Right lung (tissue), 5 donors: ENCODE measurements around the gene ADGRA1. TPM values are rescaled to one million over a fixed set of nuclear protein-coding genes. Genes with fewer than 3 reads are reported as not detected.

Experiments
- DNase-seq, 2 donors: peaks; one replicate each; pipeline ENCODE4 v3.0.0-alpha.2; 2013
- polyA plus RNA-seq, 5 donors: library from polyadenylated mRNA; unstranded; fragments of 120-200 nt; gene quantifications; one replicate each; pipeline versions ENCODE4 v1.2.1 to v1.2.3, GENCODE V29; 2013; ENCODE audit warnings: inconsistent platforms in 1 of 5, low replicate concordance in 1 of 5; ENCODE audit not compliant: insufficient read length in 5 of 5, insufficient read depth in 1 of 5

Gene ADGRA1
- polyA plus RNA-seq, 5 donors = 0.08 to 0.28 (median 0.10) TPM; not detected in 1

DNA sequence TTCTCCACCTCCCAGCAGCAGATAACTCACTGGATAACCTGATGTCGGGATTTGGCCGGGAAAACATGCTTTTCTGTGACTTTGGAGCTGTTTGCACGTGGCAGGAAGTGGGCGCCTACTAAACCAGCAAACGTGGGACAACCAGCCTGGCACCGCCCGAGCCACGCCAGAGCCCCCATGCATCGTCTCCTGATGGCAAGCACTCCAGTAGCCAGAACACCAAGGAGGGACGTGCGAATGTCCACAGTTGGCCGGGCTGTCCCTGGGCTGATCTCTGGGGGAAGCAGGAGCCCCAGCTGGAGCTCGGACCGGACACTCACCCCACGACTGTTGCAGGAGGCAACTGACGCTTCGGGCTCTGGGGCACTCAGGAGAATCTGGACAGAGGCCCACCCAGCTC, 7.1 kb downstream of the ADGRA1 start:
- DNase-seq = no peak

- DNase-seq = no peak
These were observed 7.9 kb downstream of the ADGRA1 start for GRCh38 chr10:133095586-133095985.

DNA sequence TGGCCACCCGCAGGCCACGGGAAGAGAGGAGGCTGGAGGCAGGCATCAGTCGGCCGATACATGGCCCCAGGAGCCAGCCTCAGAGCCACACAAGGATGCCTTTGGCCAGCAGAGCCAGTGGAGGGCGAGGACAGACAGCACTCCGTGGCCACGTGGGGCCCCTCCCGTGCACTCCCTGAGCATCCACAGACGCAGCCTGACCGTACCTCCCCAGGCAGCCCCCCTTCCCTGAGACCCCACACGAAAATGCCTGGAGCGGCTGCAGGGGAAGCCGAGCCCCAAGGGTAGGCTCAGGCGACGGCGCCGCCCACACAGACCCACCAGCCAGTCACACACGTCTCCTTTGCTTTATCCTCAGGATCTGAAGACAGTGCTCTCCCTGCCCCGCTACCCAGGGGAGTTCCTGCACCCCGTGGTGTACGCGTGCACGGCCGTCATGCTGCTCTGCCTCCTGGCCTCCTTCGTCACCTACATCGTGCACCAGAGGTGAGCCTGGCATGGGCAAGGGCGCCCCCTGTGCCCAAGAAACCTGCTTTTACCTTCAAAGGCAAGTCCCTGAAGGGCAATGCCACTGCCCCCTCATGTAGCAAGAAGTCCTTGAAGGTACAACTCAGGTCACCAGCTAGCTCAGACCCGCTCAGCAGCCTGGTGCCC, 9.0 kb downstream of the ADGRA1 start:
- no peak for DNase-seq

DNA sequence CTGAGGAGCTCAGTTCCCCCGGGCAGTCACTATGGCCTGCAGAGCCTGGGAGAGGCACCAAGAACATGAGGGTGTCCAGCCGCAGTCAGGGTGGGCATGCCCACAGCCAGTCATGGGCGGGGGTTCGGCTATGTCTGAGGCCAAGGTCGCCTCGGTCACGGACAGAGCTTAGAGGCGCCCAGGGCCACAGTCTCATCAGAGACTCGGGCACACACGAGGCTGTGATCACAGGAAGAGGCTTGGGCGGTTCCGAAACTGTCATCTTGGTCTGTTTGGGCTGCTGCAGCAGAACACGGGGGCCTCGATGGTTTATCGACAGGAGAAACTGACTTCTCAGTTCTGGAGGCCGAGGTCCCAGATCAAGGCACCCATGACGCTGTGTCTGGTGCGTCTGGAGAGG, 9.7 kb downstream of the ADGRA1 start:
- no peak for DNase-seq

GRCh38 chr10:133097961-133098360, 10.2 kb downstream of the ADGRA1 start:
- no peak for DNase-seq

DNA sequence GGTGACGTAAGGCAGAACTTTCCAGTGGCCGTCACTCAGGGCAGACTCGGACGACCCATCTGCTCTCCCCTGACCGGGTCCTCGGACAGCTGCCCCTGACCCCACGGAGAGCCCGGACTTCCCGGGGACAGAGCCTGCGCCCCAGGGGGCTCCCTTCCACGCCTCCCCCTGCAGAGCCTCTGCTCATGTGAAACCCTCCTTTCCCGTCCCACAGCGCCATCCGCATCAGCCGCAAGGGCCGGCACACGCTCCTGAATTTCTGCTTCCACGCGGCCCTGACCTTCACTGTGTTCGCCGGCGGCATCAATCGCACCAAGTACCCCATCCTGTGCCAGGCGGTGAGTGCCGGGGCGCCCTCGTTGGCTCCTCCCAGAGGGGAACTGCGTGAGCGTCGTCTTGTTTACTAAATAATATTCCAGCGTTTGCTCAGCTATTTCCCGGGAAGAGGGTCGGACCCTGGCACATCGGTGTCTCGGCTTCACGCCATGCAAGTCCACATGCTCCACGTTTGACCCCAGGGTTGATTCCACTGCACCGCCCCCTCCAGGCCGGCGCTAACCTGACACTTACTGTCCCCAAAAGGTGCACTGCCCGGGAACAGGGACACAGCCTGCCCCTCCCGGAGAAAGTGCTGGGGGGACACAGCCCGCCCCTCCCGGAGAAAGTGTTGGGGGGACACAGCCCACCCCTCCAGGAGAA, 10.9 kb downstream of the ADGRA1 start:
- no peak for DNase-seq

GRCh38 chr10:133099571-133099970, 11.8 kb downstream of the ADGRA1 start:
- no peak for DNase-seq

DNA sequence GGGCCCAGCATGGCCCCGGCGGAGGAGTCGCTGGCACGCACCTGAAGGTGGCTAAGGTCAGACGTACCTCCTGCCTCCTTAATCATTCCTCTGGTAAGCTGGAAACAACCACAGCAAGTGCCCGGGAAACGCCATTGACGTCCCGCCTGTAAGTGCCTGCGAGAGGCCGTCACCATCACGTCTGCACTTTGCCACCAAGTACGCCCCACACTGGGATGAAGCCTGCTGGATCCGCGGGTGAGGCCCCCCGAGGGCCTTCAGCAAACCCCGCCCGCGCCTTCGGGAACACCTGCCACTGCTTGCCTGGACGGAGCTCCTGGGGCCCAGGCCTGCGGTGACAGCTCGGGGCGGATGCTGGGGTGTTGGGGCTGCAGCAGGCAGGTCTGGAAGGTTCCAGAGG, 12.5 kb downstream of the ADGRA1 start:
- no peak for DNase-seq

DNA sequence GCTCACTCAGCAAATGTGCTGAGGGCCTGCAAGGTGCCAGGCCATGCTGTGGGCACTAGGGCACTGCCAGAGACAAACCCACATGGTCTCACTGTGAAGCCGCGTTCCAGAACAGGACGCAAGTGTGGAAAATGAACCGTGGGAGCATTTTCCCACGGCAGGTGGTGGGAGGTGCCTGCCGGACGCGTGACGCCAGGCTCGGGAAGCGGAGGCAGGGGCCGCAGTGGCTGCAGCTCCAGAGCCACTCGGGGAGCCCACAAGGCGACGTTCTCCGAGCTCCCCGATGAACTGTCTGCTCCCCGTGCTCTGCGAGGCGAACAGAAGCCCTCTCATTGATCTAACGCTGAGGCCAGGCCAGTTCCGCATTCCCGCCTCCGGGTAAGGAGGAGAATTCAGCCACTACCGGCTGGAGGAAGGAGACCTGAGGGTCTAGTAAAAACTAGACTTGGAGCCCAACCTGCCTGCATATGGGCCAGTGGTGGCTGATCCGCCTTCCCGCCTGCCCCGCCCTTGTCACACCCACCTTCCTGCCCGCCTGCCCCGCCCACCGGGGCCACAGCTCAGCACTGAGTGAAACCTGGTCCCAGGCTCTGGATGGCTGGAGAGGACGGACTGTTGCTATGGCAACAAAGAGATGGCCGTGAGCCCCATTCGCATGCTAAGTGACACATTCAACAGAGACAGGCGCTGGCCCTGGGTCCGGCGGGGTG, 13.1 kb downstream of the ADGRA1 start:
- DNase-seq = no peak

DNA sequence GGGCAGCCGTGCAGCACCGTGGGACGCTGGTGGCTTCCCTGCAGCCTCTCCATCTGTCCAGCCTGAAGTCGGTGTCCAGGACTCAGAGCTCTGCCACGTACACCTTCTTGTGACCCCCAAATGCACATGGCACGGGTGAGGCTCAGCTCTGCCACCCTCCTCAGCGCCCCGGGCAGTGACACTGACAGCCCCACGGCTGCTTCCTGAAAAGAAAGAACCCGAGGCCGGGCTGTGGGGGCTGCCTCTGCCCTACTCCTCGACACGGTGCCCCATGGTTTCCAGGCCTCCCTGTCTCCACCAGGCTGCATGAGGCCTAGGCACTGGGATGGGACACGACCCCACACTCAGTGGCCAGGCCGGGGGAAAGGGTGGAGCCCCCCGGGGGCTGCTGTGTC, 13.7 kb downstream of the ADGRA1 start:
- DNase-seq = no peak

GRCh38 chr10:133102415-133103095, 14.8 kb downstream of the ADGRA1 start:
- no peak for DNase-seq

GRCh38 chr10:133103311-133103910, 15.7 kb downstream of the ADGRA1 start:
- no peak for DNase-seq

GRCh38 chr10:133104068-133104962, 16.6 kb downstream of the ADGRA1 start:
- no peak for DNase-seq

GRCh38 chr10:133104963-133105640, 17.4 kb downstream of the ADGRA1 start:
- DNase-seq = no peak

DNA sequence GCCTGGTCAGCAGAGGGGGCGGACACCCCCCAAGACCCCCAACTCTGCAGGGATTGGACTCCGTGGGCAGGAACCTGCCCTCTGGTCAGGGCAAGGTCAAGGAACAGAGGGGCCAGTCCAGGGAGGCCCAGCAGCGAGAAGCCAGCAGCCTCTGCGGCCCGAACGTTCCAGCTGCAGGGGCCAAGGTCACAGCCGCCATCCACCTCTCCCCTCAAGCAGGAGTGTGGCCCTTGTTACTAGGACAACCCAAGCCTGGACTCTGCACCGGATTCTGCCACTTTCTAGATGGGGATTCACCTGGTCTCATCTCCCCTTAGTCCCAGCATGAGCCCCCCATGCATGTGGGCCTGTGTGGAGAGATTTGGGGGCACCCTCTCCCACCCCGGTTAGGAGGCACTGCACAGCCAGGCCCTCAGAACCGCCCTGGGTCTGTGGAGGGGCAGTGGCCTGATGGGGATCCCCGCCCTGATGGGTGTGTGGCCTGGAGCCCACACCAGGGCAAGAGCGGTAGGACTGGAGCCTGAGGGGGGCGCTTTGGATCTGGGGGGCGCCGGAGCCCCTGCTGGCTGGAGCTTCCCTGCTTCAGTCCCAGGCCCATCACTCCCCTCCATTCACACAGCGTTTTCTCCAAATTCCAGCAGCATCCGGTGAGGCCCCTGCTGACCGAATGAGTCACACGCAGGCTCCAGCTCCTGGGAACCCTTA, 18.1 kb downstream of the ADGRA1 start:
- DNase-seq = no peak

GRCh38 chr10:133106516-133106915, 18.8 kb downstream of the ADGRA1 start:
- no peak for DNase-seq

DNA sequence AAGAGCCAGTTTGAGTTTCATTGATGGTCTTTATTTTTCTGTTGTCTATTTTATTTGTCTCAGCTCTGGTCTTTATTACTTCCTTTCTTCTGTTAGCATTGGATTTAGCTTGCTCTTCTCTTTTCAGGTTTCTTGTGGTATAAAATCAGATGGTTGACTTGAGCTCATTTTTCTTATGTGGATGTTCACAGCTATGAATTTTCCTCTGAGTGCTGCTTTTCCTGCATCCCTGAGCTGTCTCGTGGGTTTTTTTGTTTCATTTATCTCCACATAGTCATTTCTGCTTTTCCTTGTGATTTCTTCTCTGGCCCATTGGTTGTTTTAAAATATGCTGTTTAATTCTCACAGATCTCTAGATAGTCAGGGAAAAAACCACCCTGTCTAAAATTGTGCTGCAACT, 19.7 kb downstream of the ADGRA1 start:
- DNase-seq = no peak

GRCh38 chr10:133109711-133110110, 22.0 kb downstream of the ADGRA1 start:
- DNase-seq = no peak

GRCh38 chr10:133110133-133110532, 22.4 kb downstream of the ADGRA1 start:
- no peak for DNase-seq
